Measurements from ENCODE around the gene CHID1.

Gene CHID1

DNA sequence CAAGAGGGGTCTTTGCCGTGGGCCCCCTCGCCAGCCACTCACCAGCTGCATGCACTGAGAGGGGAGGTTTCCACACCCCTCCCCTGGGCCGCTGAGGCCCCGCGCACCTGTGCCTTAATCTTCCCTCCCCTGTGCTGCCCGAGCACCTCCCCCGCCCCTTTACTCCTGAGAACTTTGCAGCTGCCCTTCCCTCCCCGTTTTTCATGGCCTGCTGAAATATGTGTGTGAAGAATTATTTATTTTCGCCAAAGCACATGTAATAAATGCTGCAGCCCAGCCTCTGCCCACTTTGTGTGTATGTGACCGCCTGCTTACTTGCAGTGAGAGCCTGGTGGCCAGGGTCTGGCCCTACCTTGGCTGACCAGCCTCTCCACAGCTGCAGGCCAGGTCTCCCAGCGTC lies 85.7 kb downstream of the CHID1 start:
- Histone ChIP-seq H3K9me3 (ENCODE audit: control insufficient read depth, insufficient read depth, low read length) (no peaks in the 10 kb centered on the region), H3K27me3 (ENCODE audit: control insufficient read depth, low read length) (peaks cover 32% of the 10 kb centered on the region), H3K27ac (ENCODE audit: low read depth, low read length) (no peak overlapping the region), H3K4me1 (ENCODE audit: control insufficient read depth, low read length) (peaks cover 47% of the 10 kb centered on the region), H3K79me2 (ENCODE audit: control insufficient read depth, low read length) (peaks cover 16% of the 10 kb centered on the region), H3K4me2 (ENCODE audit: low read length) (no peak overlapping the region), H4K20me1 (ENCODE audit: control insufficient read depth, insufficient read depth, low read depth, low read length) (peaks cover 11% of the 10 kb centered on the region), H3K9me2 (replicated peaks; ENCODE audit: control insufficient read depth, low read length) (no peaks in the 10 kb centered on the region), H3K36me3 (ENCODE audit: control insufficient read depth, low read length) (peaks cover 13% of the 10 kb centered on the region), H3F3A (ENCODE audit: control insufficient read depth, insufficient read depth) (no peaks in the 10 kb centered on the region), H3K4me3 (ENCODE audit: low read length) (no peak overlapping the region)
- TF ChIP-seq, protein P1, sequence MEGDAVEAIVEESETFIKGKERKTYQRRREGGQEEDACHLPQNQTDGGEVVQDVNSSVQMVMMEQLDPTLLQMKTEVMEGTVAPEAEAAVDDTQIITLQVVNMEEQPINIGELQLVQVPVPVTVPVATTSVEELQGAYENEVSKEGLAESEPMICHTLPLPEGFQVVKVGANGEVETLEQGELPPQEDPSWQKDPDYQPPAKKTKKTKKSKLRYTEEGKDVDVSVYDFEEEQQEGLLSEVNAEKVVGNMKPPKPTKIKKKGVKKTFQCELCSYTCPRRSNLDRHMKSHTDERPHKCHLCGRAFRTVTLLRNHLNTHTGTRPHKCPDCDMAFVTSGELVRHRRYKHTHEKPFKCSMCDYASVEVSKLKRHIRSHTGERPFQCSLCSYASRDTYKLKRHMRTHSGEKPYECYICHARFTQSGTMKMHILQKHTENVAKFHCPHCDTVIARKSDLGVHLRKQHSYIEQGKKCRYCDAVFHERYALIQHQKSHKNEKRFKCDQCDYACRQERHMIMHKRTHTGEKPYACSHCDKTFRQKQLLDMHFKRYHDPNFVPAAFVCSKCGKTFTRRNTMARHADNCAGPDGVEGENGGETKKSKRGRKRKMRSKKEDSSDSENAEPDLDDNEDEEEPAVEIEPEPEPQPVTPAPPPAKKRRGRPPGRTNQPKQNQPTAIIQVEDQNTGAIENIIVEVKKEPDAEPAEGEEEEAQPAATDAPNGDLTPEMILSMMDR (IDR thresholded peaks at IDR 0.05; ENCODE audit: low read depth, low read length, poor library complexity, severe bottlenecking): no peak
- TF ChIP-seq EZH2phosphoT487 (IDR thresholded peaks at IDR 0.05; ENCODE audit: borderline replicate concordance, low read length): no peak

- Histone ChIP-seq H3K36me3 (ENCODE audit: control insufficient read depth, low read length) (peaks cover 13% of the 10 kb centered on the region), H3F3A (ENCODE audit: control insufficient read depth, insufficient read depth) (no peaks in the 10 kb centered on the region), H3K27me3 (ENCODE audit: control insufficient read depth, low read length) (peaks cover 26% of the 10 kb centered on the region), H3K9me3 (ENCODE audit: control insufficient read depth, insufficient read depth, low read length) (no peaks in the 10 kb centered on the region), H3K27ac (ENCODE audit: low read depth, low read length) (no peak overlapping the region), H3K4me1 (ENCODE audit: control insufficient read depth, low read length) (peaks cover 42% of the 10 kb centered on the region), H3K79me2 (ENCODE audit: control insufficient read depth, low read length) (peaks cover 16% of the 10 kb centered on the region), H3K4me3 (ENCODE audit: low read length) (no peak overlapping the region), H4K20me1 (ENCODE audit: control insufficient read depth, insufficient read depth, low read depth, low read length) (peaks cover 11% of the 10 kb centered on the region), H3K4me2 (ENCODE audit: low read length) (no peak overlapping the region), H3K9me2 (replicated peaks; ENCODE audit: control insufficient read depth, low read length) (no peaks in the 10 kb centered on the region)
- TF ChIP-seq EZH2phosphoT487 (IDR thresholded peaks at IDR 0.05; ENCODE audit: borderline replicate concordance, low read length): no peak
- TF ChIP-seq, protein P1 (IDR thresholded peaks at IDR 0.05; ENCODE audit: low read depth, low read length, poor library complexity, severe bottlenecking): no peak
Observed at GRCh38 chr11:824292-824880, 86.2 kb downstream of the CHID1 start.

DNA sequence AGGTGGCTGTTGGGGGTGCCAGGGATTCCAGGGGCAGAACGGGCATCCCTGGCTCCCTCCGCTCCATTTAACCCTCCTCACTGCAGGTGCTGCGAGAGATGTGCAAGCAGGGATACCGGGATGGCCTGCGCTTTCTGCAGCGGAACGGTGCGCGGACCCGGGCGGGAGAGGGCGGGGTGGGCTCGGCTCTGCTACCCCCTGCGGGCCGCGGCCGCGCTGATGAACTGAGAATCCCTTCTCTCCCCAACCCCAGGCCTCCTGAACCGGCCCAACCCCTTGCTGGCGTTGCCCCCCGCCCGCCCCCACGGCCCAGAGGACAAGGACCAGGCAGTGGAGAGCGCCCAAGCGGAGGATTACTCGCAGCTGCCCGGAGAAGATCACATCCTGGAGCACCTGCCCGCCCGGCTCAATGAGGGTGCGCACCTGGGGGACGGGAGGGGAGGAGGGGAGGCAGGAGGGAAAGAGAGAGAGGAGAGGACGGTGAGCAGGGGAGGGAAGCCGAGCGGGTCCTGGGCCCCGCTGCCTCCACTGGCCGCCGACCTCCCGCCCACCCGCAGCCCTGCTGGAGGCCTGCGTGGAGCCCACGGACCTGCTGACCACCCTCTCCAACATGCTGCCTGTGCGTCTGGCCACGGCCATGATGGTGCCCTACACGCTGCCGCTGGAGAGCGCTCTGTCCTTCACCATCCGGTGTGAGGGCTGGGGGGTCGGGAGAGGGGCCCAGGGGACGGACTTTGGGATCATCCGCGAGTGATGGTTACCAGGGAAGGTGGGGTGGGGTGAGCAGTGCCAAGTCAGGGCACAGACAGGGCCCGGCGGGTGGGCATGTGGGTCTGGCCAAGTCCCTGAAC lies 86.9 kb downstream of the CHID1 start:
- peaks cover 11% of the 10 kb centered on the region for H4K20me1 ChIP-seq (ENCODE audit: control insufficient read depth, insufficient read depth, low read depth, low read length)
- no peaks in the 10 kb centered on the region for H3K9me3 ChIP-seq (ENCODE audit: control insufficient read depth, insufficient read depth, low read length)
- H3K4me2 ChIP-seq (ENCODE audit: low read length): no peak overlapping the region
- peaks cover 40% of the 10 kb centered on the region for H3K4me1 ChIP-seq (ENCODE audit: control insufficient read depth, low read length)
- no peak overlapping the region for H3K4me3 ChIP-seq (ENCODE audit: low read length)
- no peaks in the 10 kb centered on the region for H3F3A ChIP-seq (ENCODE audit: control insufficient read depth, insufficient read depth)
- TF ChIP-seq, protein P1 (IDR thresholded peaks at IDR 0.05; ENCODE audit: low read depth, low read length, poor library complexity, severe bottlenecking): no peak
- no peak for TF ChIP-seq EZH2phosphoT487 (IDR thresholded peaks at IDR 0.05; ENCODE audit: borderline replicate concordance, low read length)
- H3K36me3 ChIP-seq (ENCODE audit: control insufficient read depth, low read length): peaks cover 13% of the 10 kb centered on the region
- H3K9me2 ChIP-seq (replicated peaks; ENCODE audit: control insufficient read depth, low read length): no peaks in the 10 kb centered on the region
- H3K27ac ChIP-seq (ENCODE audit: low read depth, low read length): no peak overlapping the region
- peaks cover 16% of the 10 kb centered on the region for H3K79me2 ChIP-seq (ENCODE audit: control insufficient read depth, low read length)
- peaks cover 19% of the 10 kb centered on the region for H3K27me3 ChIP-seq (ENCODE audit: control insufficient read depth, low read length)
